Smooth muscle cell (in vitro differentiated cells): ENCODE results near the gene IL23A. TPM values are rescaled to one million over a fixed set of nuclear protein-coding genes. Genes with fewer than 3 reads are reported as not detected.
"Not testable (repeated sequence)": the region's sequence is repeated elsewhere in the genome, so short reads cannot be mapped to it uniquely, and the experiment has no call there.

Experiments
- DNase-seq: peaks from one replicate; lab custom pipeline; 2025; ENCODE audit not compliant: unreplicated experiment; lab: John Stamatoyannopoulos, UW
- H2AFZ ChIP-seq: fragments of 200-600 bp; sonication (generic); 2 replicates; pipeline ENCODE4 v1.6.0; 2016; ENCODE audit warnings: antibody characterized with exemption, low read depth, mild to moderate bottlenecking
- H3F3A ChIP-seq: fragments of 200-600 bp; sonication (generic); 2 replicates; pipeline ENCODE4 v1.6.0; 2017; ENCODE audit warnings: antibody characterized with exemption, low read depth
- H3K27ac ChIP-seq: fragments of 200-600 bp; sonication (generic); 2 replicates; pipeline ENCODE4 v1.5.1; 2016; ENCODE audit warnings: low read depth, mild to moderate bottlenecking
- H3K27me3 ChIP-seq: fragments of 200-600 bp; sonication (generic); 2 replicates; pipeline ENCODE4 v1.6.1; 2016; ENCODE audit warnings: low read depth, mild to moderate bottlenecking
- H3K36me3 ChIP-seq: fragments of 200-600 bp; sonication (generic); 2 replicates; pipeline ENCODE4 v1.5.1; 2016; ENCODE audit warnings: low read depth
- H3K4me1 ChIP-seq: fragments of 200-600 bp; sonication (generic); 2 replicates; pipeline ENCODE4 v1.5.1; 2016; ENCODE audit warnings: low read depth
- H3K4me2 ChIP-seq: fragments of 200-600 bp; sonication (generic); 2 replicates; pipeline ENCODE4 v1.6.0; 2016; ENCODE audit warnings: mild to moderate bottlenecking
- H3K4me3 ChIP-seq: fragments of 200-600 bp; sonication (generic); 2 replicates; pipeline ENCODE4 v1.5.1; 2016; ENCODE audit warnings: mild to moderate bottlenecking
- H3K79me2 ChIP-seq: fragments of 200-600 bp; sonication (generic); 2 replicates; pipeline ENCODE4 v1.6.0; 2016; ENCODE audit warnings: low read depth, mild to moderate bottlenecking
- H3K9ac ChIP-seq: fragments of 200-600 bp; sonication (generic); 2 replicates; pipeline ENCODE4 v1.6.0; 2016; ENCODE audit warnings: low read depth
- H3K9me3 ChIP-seq: fragments of 200-600 bp; sonication (generic); replicated peaks from 2 replicates; pipeline ENCODE4 v1.5.1; 2016; ENCODE audit warnings: low read depth
- H4K20me1 ChIP-seq: fragments of 200-600 bp; sonication (generic); 2 replicates; pipeline ENCODE4 v1.6.0; 2016; ENCODE audit warnings: low read depth
- CTCF ChIP-seq: fragments of 200-600 bp; sonication (generic); IDR thresholded peaks from 2 replicates; pipeline ENCODE4 v1.5.1; 2017; ENCODE audit warnings: borderline replicate concordance, mild to moderate bottlenecking, antibody characterized with exemption; ENCODE audit not compliant: insufficient read depth, poor library complexity, severe bottlenecking
- WGBS: methylation state at CpG from one replicate; pipeline ENCODE4 v1.1.7; 2016; ENCODE audit warnings: low lambda C conversion rate; 5-methylcytosine and 5-hydroxymethylcytosine counted together
- polyA plus RNA-seq: library from polyadenylated mRNA; unstranded; fragments of >200 nt; fragmentation: Nextera tagmentation; extraction: Ambion mirVana; gene quantifications from 2 replicates; pipeline ENCODE4 v1.2.1, GENCODE V29; 2016
- total RNA-seq: library from RNA; depleted of rRNA; stranded (reverse); fragments of >200 nt; gene quantifications from 2 replicates; pipeline ENCODE4 v1.2.3, GENCODE V29; 2014

The IL23A gene
- total and polyA plus RNA-seq, 2 experiments from 2014 or later, result 0.35 to 0.54 TPM

GRCh38 chr12:56333197-56333678 lies 5.4 kb upstream of the IL23A start:
- Histone ChIP-seq H3K4me3 (peak overlapping the region; percentile 62), H3K9me3 (no peaks in the 10 kb centered on the region), H3K79me2 (no peaks in the 10 kb centered on the region), H3K36me3 (no peaks in the 10 kb centered on the region), H3K9ac (peak overlapping the region; percentile 81), H3F3A (no peaks in the 10 kb centered on the region), H4K20me1 (no peaks in the 10 kb centered on the region), H3K4me2 (peak overlapping the region; percentile 88), H3K4me1 (no peaks in the 10 kb centered on the region), H3K27ac (peak overlapping the region; percentile 89), H3K27me3 (no peaks in the 10 kb centered on the region), H2AFZ (peak overlapping the region; percentile 64)
- DNase-seq, result no peak
- no peak for TF ChIP-seq CTCF
- WGBS, result 46% methylated on average over 8 of the region's 8 CpGs

GRCh38 chr12:56333679-56334489 lies 4.8 kb upstream of the IL23A start, which contains the start of gene PAN2:
Gene PAN2, minus strand, starts transcription at chr12:56334000. Its CDS starts 906 bp downstream, at chr12:56333094.
- peak; percentile 73 for TF ChIP-seq CTCF
- Histone ChIP-seq H2AFZ (peak within 1 kb of the TSS; percentile 64), H3K36me3 (no peaks in the 10 kb centered on the region), H4K20me1 (no peaks in the 10 kb centered on the region), H3F3A (no peaks in the 10 kb centered on the region), H3K9ac (peak within 1 kb of the TSS; percentile 81), H3K79me2 (no peaks in the 10 kb centered on the region), H3K27me3 (no peaks in the 10 kb centered on the region), H3K4me3 (peak within 1 kb of the TSS; percentile 62), H3K4me1 (peaks cover 2% of the 10 kb centered on the region), H3K4me2 (peak within 1 kb of the TSS; percentile 88), H3K27ac (peak within 1 kb of the TSS; percentile 89), H3K9me3 (no peaks in the 10 kb centered on the region)
- DNase-seq, result peak; percentile 52
- 2% methylated on average over 45 of the region's 45 CpGs for WGBS

- Histone ChIP-seq H3K27me3 (no peaks in the 10 kb centered on the region), H3K36me3 (no peaks in the 10 kb centered on the region), H2AFZ (peak overlapping the region; percentile 64), H3K79me2 (no peaks in the 10 kb centered on the region), H3K9ac (peak overlapping the region; percentile 81), H3K4me2 (peak overlapping the region; percentile 88), H3K4me3 (peak overlapping the region; percentile 62), H3K27ac (peak overlapping the region; percentile 89), H4K20me1 (no peaks in the 10 kb centered on the region), H3F3A (no peaks in the 10 kb centered on the region), H3K9me3 (no peaks in the 10 kb centered on the region), H3K4me1 (peaks cover 7% of the 10 kb centered on the region)
- DNase-seq, result no peak
- no peak for TF ChIP-seq CTCF
- WGBS, result 21% methylated on average over 6 of the region's 6 CpGs
These were observed 4.2 kb upstream of the IL23A start for GRCh38 chr12:56334490-56334793.

- not testable (repeated sequence) for DNase-seq, H3K27ac ChIP-seq, H2AFZ ChIP-seq, H4K20me1 ChIP-seq, H3K9me3 ChIP-seq, H3K27me3 ChIP-seq, H3K36me3 ChIP-seq, H3K4me2 ChIP-seq, H3K9ac ChIP-seq, H3F3A ChIP-seq, H3K79me2 ChIP-seq, H3K4me3 ChIP-seq, H3K4me1 ChIP-seq
- WGBS, result 97% methylated on average over 8 of the region's 8 CpGs
These were observed 3.2 kb upstream of the IL23A start for GRCh38 chr12:56335527-56335926.
